Measurements from ENCODE around the gene NLGN4Y.

The NLGN4Y gene

GRCh38 chrY:14793104-14793503, 268.8 kb downstream of the NLGN4Y start:
- Histone ChIP-seq H2BK12ac (ENCODE audit: low read length) (no peak overlapping the region), H3K4me1 (ENCODE audit: control insufficient read depth in 2 of 2, insufficient read depth in 1 of 2, low read depth in 1 of 2, low read length in 2 of 2) (no peaks in the 10 kb centered on the region), H3K27me3 (ENCODE audit: control insufficient read depth in 3 of 3, insufficient read depth in 3 of 3, low read depth in 1 of 3, low read length in 3 of 3) (no peaks in the 10 kb centered on the region), H3K14ac (ENCODE audit: low read length) (no peak overlapping the region), H3K18ac (ENCODE audit: low read length) (no peak overlapping the region), H2AK5ac (ENCODE audit: low read depth, low read length) (no peak overlapping the region), H3K79me1 (ENCODE audit: low read depth, low read length) (no peaks in the 10 kb centered on the region), H4K91ac (ENCODE audit: low read depth, low read length, poor library complexity) (no peak overlapping the region), H3K36me3 (replicated peaks in 1 of 2; ENCODE audit: control insufficient read depth in 2 of 2, insufficient read depth in 2 of 2, low read length in 2 of 2) (no peaks in the 10 kb centered on the region), H3K4ac (ENCODE audit: low read length) (no peak overlapping the region), H3K23ac (ENCODE audit: low read depth, low read length, poor library complexity) (no peak overlapping the region), H2BK120ac (ENCODE audit: low read depth, low read length) (no peak overlapping the region), H3K27ac (replicated peaks; ENCODE audit: low read length) (no peak overlapping the region), H4K8ac (ENCODE audit: low read depth, low read length) (no peak overlapping the region), H3K9me3 (replicated peaks in 1 of 2; ENCODE audit: control insufficient read depth in 2 of 2, insufficient read depth in 1 of 2, low read depth in 1 of 2, low read length in 2 of 2) (no peaks in the 10 kb centered on the region), H3K4me2 (ENCODE audit: insufficient read depth, low read length, poor library complexity, severe bottlenecking) (no peak overlapping the region), H3K9ac (ENCODE audit: low read depth, low read length, poor library complexity) (no peak overlapping the region), H2AFZ (ENCODE audit: low read length) (no peak overlapping the region), H2BK5ac (ENCODE audit: low read length) (no peak overlapping the region), H3K4me3 (ENCODE audit: low read length in 2 of 2) (no peak overlapping the region), H2BK15ac (ENCODE audit: low read length) (no peak overlapping the region)
- WGBS, 2 donors (ENCODE audit: extremely low coverage in 2 of 2, insufficient read length in 2 of 2, insufficient replicate concordance in 1 of 2): no CpG with 5 or more reads among the region's 4 CpGs
- no peak for DNase-seq (ENCODE audit: low spot score)

GRCh38 chrY:14793674-14794073, 269.3 kb downstream of the NLGN4Y start:
- H4K91ac ChIP-seq (ENCODE audit: low read depth, low read length, poor library complexity): no peak overlapping the region
- H2BK5ac ChIP-seq (ENCODE audit: low read length): no peak overlapping the region
- H4K8ac ChIP-seq (ENCODE audit: low read depth, low read length): no peak overlapping the region
- no peaks in the 10 kb centered on the region for H3K27me3 ChIP-seq (ENCODE audit: control insufficient read depth in 3 of 3, insufficient read depth in 3 of 3, low read depth in 1 of 3, low read length in 3 of 3)
- H3K4me3 ChIP-seq (ENCODE audit: low read length in 2 of 2): no peak overlapping the region
- no peak overlapping the region for H3K27ac ChIP-seq (replicated peaks; ENCODE audit: low read length)
- no CpG with 5 or more reads among the region's 11 CpGs for WGBS, 2 donors (ENCODE audit: extremely low coverage in 2 of 2, insufficient read length in 2 of 2, insufficient replicate concordance in 1 of 2)
- H3K79me1 ChIP-seq (ENCODE audit: low read depth, low read length): no peaks in the 10 kb centered on the region
- no peak overlapping the region for H3K4ac ChIP-seq (ENCODE audit: low read length)
- H3K18ac ChIP-seq (ENCODE audit: low read length): no peak overlapping the region
- H3K36me3 ChIP-seq (replicated peaks in 1 of 2; ENCODE audit: control insufficient read depth in 2 of 2, insufficient read depth in 2 of 2, low read length in 2 of 2): no peaks in the 10 kb centered on the region
- H2AK5ac ChIP-seq (ENCODE audit: low read depth, low read length): no peak overlapping the region
- H3K4me2 ChIP-seq (ENCODE audit: insufficient read depth, low read length, poor library complexity, severe bottlenecking): no peak overlapping the region
- H2BK12ac ChIP-seq (ENCODE audit: low read length): no peak overlapping the region
- H2BK120ac ChIP-seq (ENCODE audit: low read depth, low read length): no peak overlapping the region
- H3K14ac ChIP-seq (ENCODE audit: low read length): no peak overlapping the region
- no peak for DNase-seq (ENCODE audit: low spot score)
- no peaks in the 10 kb centered on the region for H3K4me1 ChIP-seq (ENCODE audit: control insufficient read depth in 2 of 2, insufficient read depth in 1 of 2, low read depth in 1 of 2, low read length in 2 of 2)
- H3K23ac ChIP-seq (ENCODE audit: low read depth, low read length, poor library complexity): no peak overlapping the region
- H2BK15ac ChIP-seq (ENCODE audit: low read length): no peak overlapping the region
- no peak overlapping the region for H2AFZ ChIP-seq (ENCODE audit: low read length)
- H3K9ac ChIP-seq (ENCODE audit: low read depth, low read length, poor library complexity): no peak overlapping the region
- no peaks in the 10 kb centered on the region for H3K9me3 ChIP-seq (replicated peaks in 1 of 2; ENCODE audit: control insufficient read depth in 2 of 2, insufficient read depth in 1 of 2, low read depth in 1 of 2, low read length in 2 of 2)

GRCh38 chrY:14798010-14798409, 273.7 kb downstream of the NLGN4Y start:
- Histone ChIP-seq H2BK12ac (ENCODE audit: low read length) (no peak overlapping the region), H2BK5ac (ENCODE audit: low read length) (no peak overlapping the region), H2AFZ (ENCODE audit: low read length) (no peak overlapping the region), H3K79me1 (ENCODE audit: low read depth, low read length) (no peaks in the 10 kb centered on the region), H2BK15ac (ENCODE audit: low read length) (no peak overlapping the region), H4K8ac (ENCODE audit: low read depth, low read length) (no peak overlapping the region), H3K4me3 (ENCODE audit: low read length in 2 of 2) (no peak overlapping the region), H3K27me3 (ENCODE audit: control insufficient read depth in 3 of 3, insufficient read depth in 3 of 3, low read depth in 1 of 3, low read length in 3 of 3) (no peaks in the 10 kb centered on the region), H3K36me3 (replicated peaks in 1 of 2; ENCODE audit: control insufficient read depth in 2 of 2, insufficient read depth in 2 of 2, low read length in 2 of 2) (no peaks in the 10 kb centered on the region), H2BK120ac (ENCODE audit: low read depth, low read length) (no peak overlapping the region), H3K4ac (ENCODE audit: low read length) (no peak overlapping the region), H3K23ac (ENCODE audit: low read depth, low read length, poor library complexity) (no peak overlapping the region), H3K9ac (ENCODE audit: low read depth, low read length, poor library complexity) (no peak overlapping the region), H3K27ac (replicated peaks; ENCODE audit: low read length) (no peak overlapping the region), H3K14ac (ENCODE audit: low read length) (no peak overlapping the region), H3K4me1 (ENCODE audit: control insufficient read depth in 2 of 2, insufficient read depth in 1 of 2, low read depth in 1 of 2, low read length in 2 of 2) (no peaks in the 10 kb centered on the region), H3K9me3 (replicated peaks in 1 of 2; ENCODE audit: control insufficient read depth in 2 of 2, insufficient read depth in 1 of 2, low read depth in 1 of 2, low read length in 2 of 2) (no peaks in the 10 kb centered on the region), H4K91ac (ENCODE audit: low read depth, low read length, poor library complexity) (no peak overlapping the region), H3K4me2 (ENCODE audit: insufficient read depth, low read length, poor library complexity, severe bottlenecking) (no peak overlapping the region), H2AK5ac (ENCODE audit: low read depth, low read length) (no peak overlapping the region), H3K18ac (ENCODE audit: low read length) (no peak overlapping the region)
- no CpG with 5 or more reads among the region's 2 CpGs for WGBS, 2 donors (ENCODE audit: extremely low coverage in 2 of 2, insufficient read length in 2 of 2, insufficient replicate concordance in 1 of 2)
- no peak for DNase-seq (ENCODE audit: low spot score)

- Histone ChIP-seq H3K79me1 (ENCODE audit: low read depth, low read length) (no peaks in the 10 kb centered on the region), H4K91ac (ENCODE audit: low read depth, low read length, poor library complexity) (no peak overlapping the region), H3K9me3 (replicated peaks in 1 of 2; ENCODE audit: control insufficient read depth in 2 of 2, insufficient read depth in 1 of 2, low read depth in 1 of 2, low read length in 2 of 2) (no peaks in the 10 kb centered on the region), H3K27me3 (ENCODE audit: control insufficient read depth in 3 of 3, insufficient read depth in 3 of 3, low read depth in 1 of 3, low read length in 3 of 3) (no peaks in the 10 kb centered on the region), H3K27ac (replicated peaks; ENCODE audit: low read length) (no peak overlapping the region), H2BK15ac (ENCODE audit: low read length) (no peak overlapping the region), H3K4ac (ENCODE audit: low read length) (no peak overlapping the region), H2BK120ac (ENCODE audit: low read depth, low read length) (no peak overlapping the region), H2BK5ac (ENCODE audit: low read length) (no peak overlapping the region), H3K36me3 (replicated peaks in 1 of 2; ENCODE audit: control insufficient read depth in 2 of 2, insufficient read depth in 2 of 2, low read length in 2 of 2) (no peaks in the 10 kb centered on the region), H2AK5ac (ENCODE audit: low read depth, low read length) (no peak overlapping the region), H3K9ac (ENCODE audit: low read depth, low read length, poor library complexity) (no peak overlapping the region), H3K23ac (ENCODE audit: low read depth, low read length, poor library complexity) (no peak overlapping the region), H2AFZ (ENCODE audit: low read length) (no peak overlapping the region), H3K18ac (ENCODE audit: low read length) (no peak overlapping the region), H3K4me3 (ENCODE audit: low read length in 2 of 2) (no peak overlapping the region), H3K4me1 (ENCODE audit: control insufficient read depth in 2 of 2, insufficient read depth in 1 of 2, low read depth in 1 of 2, low read length in 2 of 2) (no peaks in the 10 kb centered on the region), H3K14ac (ENCODE audit: low read length) (no peak overlapping the region), H3K4me2 (ENCODE audit: insufficient read depth, low read length, poor library complexity, severe bottlenecking) (no peak overlapping the region), H4K8ac (ENCODE audit: low read depth, low read length) (no peak overlapping the region), H2BK12ac (ENCODE audit: low read length) (no peak overlapping the region)
- no CpG with 5 or more reads among the region's 2 CpGs for WGBS, 2 donors (ENCODE audit: extremely low coverage in 2 of 2, insufficient read length in 2 of 2, insufficient replicate concordance in 1 of 2)
- no peak for DNase-seq (ENCODE audit: low spot score)
Observed at GRCh38 chrY:14801096-14801495, 276.8 kb downstream of the NLGN4Y start.
